Epithelial cell of proximal tubule (primary cell): ENCODE data around the gene AXIN1. TPM values are rescaled to one million over a fixed set of nuclear protein-coding genes. Genes with fewer than 3 reads are reported as not detected.

Experiments used
- DNase-seq: peaks from one replicate; pipeline ENCODE4 v3.0.0-alpha.2; 2011; ENCODE audit warnings: low read depth
- H3K4me3 ChIP-seq: 2 replicates; pipeline ENCODE4 v1.5.1; 2011; ENCODE audit warnings: low read depth, mild to moderate bottlenecking, low read length
- CTCF ChIP-seq: conservative IDR thresholded peaks from 2 replicates; pipeline ENCODE4 v1.5.1; 2012; ENCODE audit warnings: low read depth, mild to moderate bottlenecking, low read length
- total RNA-seq: library from RNA; depleted of rRNA; stranded (reverse); fragments of >200 nt; gene quantifications from 2 replicates; pipeline ENCODE4 v1.2.3, GENCODE V29; 2015

AXIN1 gene
- 33.9 and 36.0 TPM in 2 replicates for total RNA-seq

GRCh38 chr16:352547-353403, at the start of gene AXIN1:
Gene AXIN1 (minus strand): TSS chr16:352723. CDS start chr16:347025, 5,698 bp downstream.
- peak; percentile 35 for TF ChIP-seq CTCF
- peak; percentile 33 for DNase-seq
- H3K4me3 ChIP-seq: peak within 1 kb of the TSS; percentile 80

- DNase-seq: no peak
- TF ChIP-seq CTCF: peak; percentile 42
- H3K4me3 ChIP-seq: peak within 1 kb of the TSS; percentile 94
Measured at GRCh38 chr16:401468-402348, 49.2 kb upstream of the AXIN1 start, which contains the start of gene DECR2. Gene DECR2 (plus strand): TSS chr16:401885. CDS start chr16:401964, 79 bp downstream.

- no peak for TF ChIP-seq CTCF
- no peak for DNase-seq
- peak overlapping the region; percentile 94 for H3K4me3 ChIP-seq
Measured at GRCh38 chr16:400061-400591, 47.6 kb upstream of the AXIN1 start.

- no peak overlapping the region for H3K4me3 ChIP-seq
- TF ChIP-seq CTCF: no peak
- no peak for DNase-seq
Measured at GRCh38 chr16:399340-400019, 47.0 kb upstream of the AXIN1 start.

GRCh38 chr16:398561-399339, 46.2 kb upstream of the AXIN1 start:
- TF ChIP-seq CTCF: no peak
- no peak overlapping the region for H3K4me3 ChIP-seq
- no peak for DNase-seq

- DNase-seq: no peak
- peak; percentile 25 for TF ChIP-seq CTCF
- H3K4me3 ChIP-seq: peak overlapping the region; percentile 25
Measured at GRCh38 chr16:397736-398332, 45.3 kb upstream of the AXIN1 start.
